Placental pericyte (primary cell): ENCODE measurements around the gene LRRC26. TPM values are rescaled to one million over a fixed set of nuclear protein-coding genes. Genes with fewer than 3 reads are reported as not detected.

Experiments
- small RNA-seq: library from RNA; depleted of rRNA; stranded (forward); fragments of <200 nt; gene quantifications from one replicate; pipeline ENCODE3, GENCODE V24; 2012; ENCODE audit warnings: low replicate concordance
- total RNA-seq: library from RNA; depleted of rRNA; stranded (reverse); fragments of >200 nt; gene quantifications from 2 replicates; pipeline ENCODE4 v1.2.3, GENCODE V29; 2012

The LRRC26 gene, protein sequence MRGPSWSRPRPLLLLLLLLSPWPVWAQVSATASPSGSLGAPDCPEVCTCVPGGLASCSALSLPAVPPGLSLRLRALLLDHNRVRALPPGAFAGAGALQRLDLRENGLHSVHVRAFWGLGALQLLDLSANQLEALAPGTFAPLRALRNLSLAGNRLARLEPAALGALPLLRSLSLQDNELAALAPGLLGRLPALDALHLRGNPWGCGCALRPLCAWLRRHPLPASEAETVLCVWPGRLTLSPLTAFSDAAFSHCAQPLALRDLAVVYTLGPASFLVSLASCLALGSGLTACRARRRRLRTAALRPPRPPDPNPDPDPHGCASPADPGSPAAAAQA
- total RNA-seq, result not detected in 2 replicates

DNA sequence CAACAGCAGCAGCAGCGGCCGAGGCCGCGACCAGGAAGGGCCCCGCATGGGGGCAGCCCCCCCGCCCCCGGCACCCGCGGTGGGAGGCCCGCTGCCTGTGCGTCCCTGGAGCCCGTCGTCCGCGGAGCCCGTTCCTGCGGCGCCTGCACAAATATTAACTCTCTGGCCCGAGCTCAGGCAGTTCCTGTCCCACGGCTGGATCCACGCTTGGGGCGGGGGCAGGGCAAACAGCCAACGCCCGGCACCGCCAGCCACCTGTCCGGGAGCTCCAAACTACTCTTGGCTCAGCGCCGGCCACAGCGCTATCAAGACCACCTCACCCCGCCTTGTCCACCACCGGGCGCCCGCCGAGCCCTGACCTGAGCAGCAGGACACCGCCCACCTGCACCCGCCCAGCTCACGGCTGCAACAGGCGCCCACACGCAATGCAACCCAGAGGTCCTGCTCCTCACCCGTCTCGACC, at the start of gene LRRC26:
LRRC26 (minus strand) TSS at position 156 of the 463 bp plus-strand sequence; CDS start at position 48, 108 bp downstream.

DNA sequence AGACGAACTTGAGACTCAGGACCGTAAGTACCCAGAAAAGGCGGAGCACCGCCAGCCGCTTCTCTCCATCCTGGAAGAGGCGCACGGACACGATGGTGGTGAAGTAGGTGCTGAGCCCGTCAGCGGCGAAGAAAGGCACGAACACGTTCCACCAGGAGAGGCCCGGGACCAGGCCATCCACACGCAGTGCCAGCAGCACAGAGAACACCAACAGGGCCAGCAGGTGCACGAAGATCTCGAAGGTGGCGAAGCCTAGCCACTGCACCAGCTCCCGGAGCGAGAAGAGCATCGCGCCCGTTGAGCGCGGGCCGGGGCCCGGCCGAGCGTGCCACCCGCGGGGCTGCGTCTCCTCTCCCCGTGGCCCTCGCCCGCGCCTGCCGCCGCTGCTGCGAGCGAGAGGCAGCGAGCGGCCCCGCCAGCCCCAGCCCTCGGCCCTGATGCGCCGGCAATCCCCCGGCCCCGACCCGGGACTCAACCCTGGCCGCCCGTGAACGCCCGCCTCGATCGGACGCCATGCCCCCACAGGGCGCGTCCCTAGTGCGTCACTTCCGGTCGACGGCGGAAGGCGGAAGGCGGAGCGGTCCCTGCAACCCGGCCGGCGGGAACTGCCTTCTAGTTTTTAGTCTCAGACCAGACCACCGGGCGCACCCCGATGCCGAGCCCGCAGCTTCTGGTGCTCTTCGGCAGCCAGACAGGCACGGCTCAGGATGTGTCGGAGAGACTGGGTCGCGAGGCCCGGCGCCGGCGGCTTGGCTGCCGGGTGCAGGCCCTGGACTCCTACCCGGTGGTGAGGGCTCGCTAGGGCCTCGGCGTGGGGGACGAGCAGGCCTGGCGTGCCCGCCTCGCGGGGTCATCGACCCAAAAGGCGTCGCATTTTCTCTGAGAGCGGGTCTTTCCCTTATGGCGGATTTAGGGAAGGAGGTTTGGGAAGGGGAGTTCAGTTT, 35.5 kb upstream of the LRRC26 start, which contains the start of the genes NDOR1 and TMEM203:
NDOR1 (plus strand) TSS at position 575 of the 944 bp plus-strand sequence; CDS start at position 653, 78 bp downstream.
TMEM203 (minus strand) TSS at position 523 of the 944 bp plus-strand sequence; CDS start at position 289, 234 bp downstream.

DNA sequence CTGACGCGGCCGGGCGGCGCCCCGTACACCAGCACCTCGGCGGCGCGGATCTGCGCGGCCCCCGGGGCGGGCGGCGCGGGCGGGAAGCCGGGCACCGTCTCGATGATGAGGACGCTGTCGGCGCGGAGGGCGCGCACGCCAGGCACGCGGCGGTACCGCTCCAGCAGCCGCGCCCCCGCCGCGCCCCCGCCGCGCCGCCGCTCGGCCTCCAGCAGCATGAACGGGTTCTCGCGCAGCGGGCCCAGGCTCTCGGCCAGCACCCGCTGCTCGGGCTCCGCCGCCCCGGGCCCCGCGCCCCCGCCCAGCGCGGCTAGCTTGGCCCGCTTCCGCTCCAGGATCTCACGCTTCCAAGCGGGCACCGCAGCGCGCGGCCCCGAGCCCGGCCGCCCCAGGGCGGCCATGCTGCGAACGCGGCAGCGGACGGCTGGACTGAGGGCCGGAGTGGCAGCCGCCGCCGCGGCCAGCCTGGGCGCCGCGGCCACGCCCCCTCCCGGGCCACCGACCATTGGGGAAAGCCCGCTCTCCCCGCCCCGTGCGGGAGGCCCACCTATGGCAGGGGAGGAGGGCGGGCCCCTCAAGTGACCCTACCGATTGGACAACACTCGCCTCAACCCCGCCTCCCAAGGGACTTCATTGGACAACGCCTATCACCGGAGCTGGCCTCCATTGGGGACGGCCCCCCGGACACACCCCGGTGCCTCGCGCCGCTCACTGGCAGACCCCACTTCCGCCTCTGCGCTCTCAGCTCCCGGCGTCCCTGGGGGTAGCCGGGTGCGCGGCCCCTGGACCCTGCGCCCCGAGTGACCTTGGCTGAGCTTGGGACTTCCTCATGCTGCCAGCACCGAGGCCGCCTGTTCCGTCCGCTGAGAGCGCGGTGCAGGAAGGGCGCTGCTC, 30.7 kb upstream of the LRRC26 start, which contains the start of gene TPRN:
TPRN (minus strand) TSS at position 431 of the 894 bp plus-strand sequence; CDS start at position 401, 30 bp downstream.

DNA sequence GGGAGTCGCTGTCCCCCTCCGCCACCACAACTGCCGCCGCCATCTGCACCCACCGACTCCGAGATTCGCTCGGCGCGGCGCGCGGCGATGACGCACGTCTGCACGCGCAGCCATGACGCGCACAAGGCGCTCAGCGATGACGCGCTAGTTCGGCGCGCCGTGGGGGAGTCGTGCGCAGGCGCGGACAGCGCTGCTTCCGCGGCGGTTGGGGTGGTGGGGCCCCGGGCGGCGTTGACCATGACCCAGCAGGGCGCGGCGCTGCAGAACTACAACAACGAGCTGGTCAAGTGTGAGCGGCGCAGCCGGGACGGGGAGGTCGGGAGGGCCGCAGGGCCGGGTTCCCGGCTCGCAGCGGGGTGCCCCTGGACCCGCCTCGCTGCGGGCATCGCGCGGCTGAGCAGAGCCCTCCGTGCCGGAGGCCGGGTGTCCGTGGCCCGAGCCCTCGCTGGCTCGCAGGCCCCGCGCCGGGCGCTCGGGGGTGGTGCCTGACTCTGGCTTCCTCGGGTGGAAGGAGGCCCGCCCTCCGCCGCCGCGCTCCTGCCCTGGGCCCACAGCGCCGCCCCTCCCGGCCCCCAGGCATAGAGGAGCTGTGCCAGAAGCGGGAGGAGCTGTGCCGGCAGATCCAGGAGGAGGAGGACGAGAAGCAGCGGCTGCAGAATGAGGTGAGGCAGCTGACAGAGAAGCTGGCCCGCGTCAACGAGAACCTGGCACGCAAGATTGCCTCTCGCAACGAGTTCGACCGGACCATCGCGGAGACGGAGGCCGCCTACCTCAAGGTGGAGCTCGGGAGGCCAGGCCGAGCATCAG, 18.8 kb upstream of the LRRC26 start, which contains the start of the genes ANAPC2 and SSNA1:
ANAPC2 (minus strand) TSS at position 71 of the 807 bp plus-strand sequence; CDS start at position 43, 28 bp downstream.
SSNA1 (plus strand) TSS at position 187 of the 807 bp plus-strand sequence; CDS start at position 238, 51 bp downstream.

DNA sequence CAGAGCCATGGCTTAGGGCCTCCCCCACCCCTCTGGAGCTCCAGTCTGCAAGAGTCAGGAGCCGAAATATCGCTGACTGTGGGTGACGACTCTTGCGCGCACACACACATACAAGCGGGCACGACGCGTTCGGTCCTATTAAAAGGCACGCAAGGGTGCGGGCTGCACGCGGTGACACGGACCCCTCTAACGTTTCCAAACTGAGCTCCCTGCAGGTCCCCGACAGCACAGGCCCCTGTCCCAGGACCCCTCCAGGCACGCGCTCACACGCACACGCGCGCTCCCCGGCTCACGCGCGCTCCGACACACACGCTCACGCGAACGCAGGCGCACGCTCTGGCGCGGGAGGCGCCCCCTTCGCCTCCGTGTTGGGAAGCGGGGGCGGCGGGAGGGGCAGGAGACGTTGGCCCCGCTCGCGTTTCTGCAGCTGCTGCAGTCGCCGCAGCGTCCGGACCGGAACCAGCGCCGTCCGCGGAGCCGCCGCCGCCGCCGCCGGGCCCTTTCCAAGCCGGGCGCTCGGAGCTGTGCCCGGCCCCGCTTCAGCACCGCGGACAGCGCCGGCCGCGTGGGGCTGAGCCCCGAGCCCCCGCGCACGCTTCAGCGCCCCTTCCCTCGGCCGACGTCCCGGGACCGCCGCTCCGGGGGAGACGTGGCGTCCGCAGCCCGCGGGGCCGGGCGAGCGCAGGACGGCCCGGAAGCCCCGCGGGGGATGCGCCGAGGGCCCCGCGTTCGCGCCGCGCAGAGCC, 31.0 kb downstream of the LRRC26 start, which contains the start of gene GRIN1:
GRIN1 (plus strand) TSS at position 433 of the 746 bp plus-strand sequence. CDS start 333 bp downstream, outside the sequence.

Small RNA genes within 50 kb of the gene (small RNA-seq; reads per million reads assigned to genes)
- not detected for gene MIR3621

Other genes with a start within 250 kb of the LRRC26 start
- 198 and 213 TPM in 2 replicates for gene FBXW5, start 225.3 kb downstream of the LRRC26 start, total RNA-seq
- gene C8G, start 224.8 kb downstream of the LRRC26 start, total RNA-seq, result 0.66 TPM in 1 of 2 replicates, not detected in the other
- 0.88 TPM in 1 of 2 replicates, not detected in the other for gene LCN12, start 217.8 kb downstream of the LRRC26 start, total RNA-seq
- gene PTGDS, start 192.5 kb downstream of the LRRC26 start, total RNA-seq, result 4.2 and 78.6 TPM in 2 replicates
- gene LCNL1, start 187.1 kb downstream of the LRRC26 start, total RNA-seq, result 0.14 and 9.8 TPM in 2 replicates
- 12.0 and 13.9 TPM in 2 replicates for gene PAXX, start 177.6 kb downstream of the LRRC26 start, total RNA-seq
- 4.3 and 12.7 TPM in 2 replicates for gene CLIC3, start 173.5 kb downstream of the LRRC26 start, total RNA-seq
- gene ABCA2, start 141.8 kb downstream of the LRRC26 start, total RNA-seq, result 18.8 and 18.9 TPM in 2 replicates
- not detected in 2 replicates for gene FUT7, start 138.0 kb downstream of the LRRC26 start, total RNA-seq
- gene NPDC1, start 123.9 kb downstream of the LRRC26 start, total RNA-seq, result 16.0 and 21.0 TPM in 2 replicates
- not detected in 2 replicates for gene ENTPD2, start 116.0 kb downstream of the LRRC26 start, total RNA-seq
- gene SAPCD2, start 99.5 kb downstream of the LRRC26 start, total RNA-seq, result 0.22 and 15.9 TPM in 2 replicates
- gene UAP1L1, start 92.5 kb downstream of the LRRC26 start, total RNA-seq, result 28.2 and 29.1 TPM in 2 replicates
- 68.1 and 103 TPM in 2 replicates for gene MAN1B1, start 83.1 kb downstream of the LRRC26 start, total RNA-seq
- gene DPP7, start 55.3 kb downstream of the LRRC26 start, total RNA-seq, result 58.1 and 86.7 TPM in 2 replicates
- 0.29 TPM in 1 of 2 replicates, not detected in the other for gene GRIN1, start 30.9 kb downstream of the LRRC26 start, total RNA-seq
- gene TMEM210, start 2.0 kb upstream of the LRRC26 start, total RNA-seq, result not detected in 2 replicates
- gene ANAPC2, start 18.5 kb upstream of the LRRC26 start, total RNA-seq, result 30.4 and 32.4 TPM in 2 replicates
- 75.5 and 82.3 TPM in 2 replicates for gene SSNA1, start 18.6 kb upstream of the LRRC26 start, total RNA-seq
- gene TPRN, start 30.7 kb upstream of the LRRC26 start, total RNA-seq, result 9.9 and 14.9 TPM in 2 replicates
- gene TMEM203, start 35.6 kb upstream of the LRRC26 start, total RNA-seq, result 28.9 and 41.4 TPM in 2 replicates
- 10.1 and 15.3 TPM in 2 replicates for gene NDOR1, start 35.6 kb upstream of the LRRC26 start, total RNA-seq
- 0.22 and 0.43 TPM in 2 replicates for gene RNF208, start 52.2 kb upstream of the LRRC26 start, total RNA-seq
- 0.14 and 0.66 TPM in 2 replicates for gene CYSRT1, start 55.1 kb upstream of the LRRC26 start, total RNA-seq
- gene RNF224, start 57.5 kb upstream of the LRRC26 start, total RNA-seq, result not detected in 2 replicates
- not detected in 2 replicates for gene SLC34A3, start 60.9 kb upstream of the LRRC26 start, total RNA-seq
- 93.4 and 509 TPM in 2 replicates for gene TUBB4B, start 71.2 kb upstream of the LRRC26 start, total RNA-seq
- not detected in 2 replicates for gene STPG3, start 81.2 kb upstream of the LRRC26 start, total RNA-seq
- 44.2 and 74.0 TPM in 2 replicates for gene NELFB, start 85.3 kb upstream of the LRRC26 start, total RNA-seq
- gene TOR4A, start 107.7 kb upstream of the LRRC26 start, total RNA-seq, result 48.1 and 108 TPM in 2 replicates
- 0.43 TPM in 1 of 2 replicates, not detected in the other for gene NRARP, start 132.2 kb upstream of the LRRC26 start, total RNA-seq